ENCODE results near the gene MARCHF2.

GRCh38 chr19:8485561-8486371 lies 72.7 kb downstream of the MARCHF2 start:
- no peak for TF ChIP-seq POLR2A (IDR thresholded peaks at IDR 0.05)
- TF ChIP-seq, protein P1, sequence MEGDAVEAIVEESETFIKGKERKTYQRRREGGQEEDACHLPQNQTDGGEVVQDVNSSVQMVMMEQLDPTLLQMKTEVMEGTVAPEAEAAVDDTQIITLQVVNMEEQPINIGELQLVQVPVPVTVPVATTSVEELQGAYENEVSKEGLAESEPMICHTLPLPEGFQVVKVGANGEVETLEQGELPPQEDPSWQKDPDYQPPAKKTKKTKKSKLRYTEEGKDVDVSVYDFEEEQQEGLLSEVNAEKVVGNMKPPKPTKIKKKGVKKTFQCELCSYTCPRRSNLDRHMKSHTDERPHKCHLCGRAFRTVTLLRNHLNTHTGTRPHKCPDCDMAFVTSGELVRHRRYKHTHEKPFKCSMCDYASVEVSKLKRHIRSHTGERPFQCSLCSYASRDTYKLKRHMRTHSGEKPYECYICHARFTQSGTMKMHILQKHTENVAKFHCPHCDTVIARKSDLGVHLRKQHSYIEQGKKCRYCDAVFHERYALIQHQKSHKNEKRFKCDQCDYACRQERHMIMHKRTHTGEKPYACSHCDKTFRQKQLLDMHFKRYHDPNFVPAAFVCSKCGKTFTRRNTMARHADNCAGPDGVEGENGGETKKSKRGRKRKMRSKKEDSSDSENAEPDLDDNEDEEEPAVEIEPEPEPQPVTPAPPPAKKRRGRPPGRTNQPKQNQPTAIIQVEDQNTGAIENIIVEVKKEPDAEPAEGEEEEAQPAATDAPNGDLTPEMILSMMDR (IDR thresholded peaks at IDR 0.05) = no peak
